ENCODE results near the gene SLC9A1.

DNA sequence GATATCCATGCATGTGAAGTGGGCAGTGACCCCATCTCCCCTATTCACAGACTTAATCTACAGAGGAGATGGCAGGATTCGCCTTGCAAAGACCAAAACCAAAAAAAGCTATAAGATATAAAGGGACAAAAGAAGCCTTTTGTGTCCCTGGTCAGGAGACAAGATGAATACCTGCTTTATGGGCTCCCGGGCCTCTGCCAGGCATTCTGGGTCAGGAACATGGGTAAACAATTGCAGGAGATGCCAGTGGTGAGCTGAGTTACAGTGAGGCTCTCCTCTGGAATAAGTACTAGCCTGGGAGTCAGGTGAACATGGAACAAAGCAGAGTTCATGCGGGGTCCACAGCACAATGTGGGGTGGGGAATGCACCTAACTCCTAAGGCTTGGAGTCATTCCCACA lies 4.7 kb downstream of the SLC9A1 start:
- TF ChIP-seq, protein P1, sequence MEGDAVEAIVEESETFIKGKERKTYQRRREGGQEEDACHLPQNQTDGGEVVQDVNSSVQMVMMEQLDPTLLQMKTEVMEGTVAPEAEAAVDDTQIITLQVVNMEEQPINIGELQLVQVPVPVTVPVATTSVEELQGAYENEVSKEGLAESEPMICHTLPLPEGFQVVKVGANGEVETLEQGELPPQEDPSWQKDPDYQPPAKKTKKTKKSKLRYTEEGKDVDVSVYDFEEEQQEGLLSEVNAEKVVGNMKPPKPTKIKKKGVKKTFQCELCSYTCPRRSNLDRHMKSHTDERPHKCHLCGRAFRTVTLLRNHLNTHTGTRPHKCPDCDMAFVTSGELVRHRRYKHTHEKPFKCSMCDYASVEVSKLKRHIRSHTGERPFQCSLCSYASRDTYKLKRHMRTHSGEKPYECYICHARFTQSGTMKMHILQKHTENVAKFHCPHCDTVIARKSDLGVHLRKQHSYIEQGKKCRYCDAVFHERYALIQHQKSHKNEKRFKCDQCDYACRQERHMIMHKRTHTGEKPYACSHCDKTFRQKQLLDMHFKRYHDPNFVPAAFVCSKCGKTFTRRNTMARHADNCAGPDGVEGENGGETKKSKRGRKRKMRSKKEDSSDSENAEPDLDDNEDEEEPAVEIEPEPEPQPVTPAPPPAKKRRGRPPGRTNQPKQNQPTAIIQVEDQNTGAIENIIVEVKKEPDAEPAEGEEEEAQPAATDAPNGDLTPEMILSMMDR (optimal IDR thresholded peaks at IDR 0.05 in 1 of 3, IDR thresholded peaks at IDR 0.05 in 1 of 3, conservative IDR thresholded peaks at IDR 0.05 in 1 of 3; ENCODE audit: extremely low read depth in 1 of 3, insufficient read depth in 2 of 3, low read length in 3 of 3): no peak
- no peak for TF ChIP-seq EZH2 (IDR thresholded peaks at IDR 0.05; ENCODE audit: low read length)

Data from keratinocyte (primary cell).